RWPE2 (cell line): Measurements from ENCODE around the gene IGSF9B.

Source experiments
- ATAC-seq: fragments of 200-7000 bp; cut with Tn5 transposase; 3 replicates; pipeline ENCODE4 v1.9.1; 2021; ENCODE audit warnings: low read depth
- DNase-seq: peaks from one replicate; pipeline ENCODE4 v3.0.0-alpha.2; 2020; ENCODE audit warnings: low spot score
- H3K27ac ChIP-seq: fragments of 450-650 bp; 2 replicates; pipeline ENCODE4 v1.5.1; 2017; ENCODE audit warnings: mild to moderate bottlenecking; ENCODE audit not compliant: poor library complexity, severe bottlenecking
- H3K27me3 ChIP-seq: fragments of 250-450 bp; sonication (Bioruptor Pico); 2 replicates; pipeline ENCODE4 v1.5.1; 2021; ENCODE audit warnings: mild to moderate bottlenecking, moderate library complexity; ENCODE audit not compliant: insufficient read depth, poor library complexity, severe bottlenecking
- H3K36me3 ChIP-seq: fragments of 250-450 bp; sonication (Bioruptor Pico); 2 replicates; pipeline ENCODE4 v1.5.1; 2020; ENCODE audit warnings: low read depth, mild to moderate bottlenecking, moderate library complexity
- H3K4me1 ChIP-seq: fragments of 250-450 bp; sonication (Bioruptor Pico); 2 replicates; pipeline ENCODE4 v1.5.1; 2021; ENCODE audit warnings: mild to moderate bottlenecking, moderate library complexity; ENCODE audit not compliant: insufficient read depth, poor library complexity, severe bottlenecking
- H3K4me3 ChIP-seq: fragments of 250-450 bp; sonication (Bioruptor Pico); 2 replicates; pipeline ENCODE4 v1.5.1; 2021; ENCODE audit warnings: mild to moderate bottlenecking, moderate library complexity; ENCODE audit not compliant: severe bottlenecking
- H3K9me3 ChIP-seq: fragments of 250-450 bp; sonication (Bioruptor Pico); 2 replicates; pipeline ENCODE4 v1.5.1; 2021; ENCODE audit warnings: mild to moderate bottlenecking, moderate library complexity; ENCODE audit not compliant: severe bottlenecking
- TF ChIP-seq, protein P1 (sequence below): fragments of 450-650 bp; IDR thresholded peaks from one replicate; pipeline ENCODE4 v1.5.1; 2017; ENCODE audit warnings: mild to moderate bottlenecking, moderate library complexity; ENCODE audit not compliant: poor library complexity, severe bottlenecking

Gene IGSF9B

DNA sequence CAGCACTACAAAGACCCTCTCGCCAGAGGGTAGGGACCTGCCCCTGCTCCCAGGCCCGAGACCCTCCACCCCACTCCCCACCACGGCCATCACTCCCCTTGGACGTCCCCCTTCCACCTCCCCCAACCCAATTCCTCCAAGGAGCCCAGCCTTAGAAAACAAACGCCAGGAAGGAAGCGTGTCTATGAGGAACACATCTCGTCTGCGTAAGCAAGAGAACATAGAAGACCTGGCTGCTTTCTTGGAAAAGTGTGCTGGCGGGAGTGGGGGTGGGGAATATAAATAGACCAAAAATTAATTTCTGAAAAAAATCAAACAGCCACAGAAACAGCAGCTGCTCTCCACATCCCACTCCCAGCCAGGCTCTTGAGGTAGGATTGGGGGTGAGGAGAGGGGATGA lies 23.9 kb upstream of the IGSF9B start:
- Histone ChIP-seq H3K4me1 (no peaks in the 10 kb centered on the region), H3K9me3 (no peaks in the 10 kb centered on the region), H3K4me3 (no peak overlapping the region), H3K27ac (no peak overlapping the region), H3K36me3 (no peaks in the 10 kb centered on the region), H3K27me3 (peaks cover 14% of the 10 kb centered on the region)
- TF ChIP-seq, protein P1, sequence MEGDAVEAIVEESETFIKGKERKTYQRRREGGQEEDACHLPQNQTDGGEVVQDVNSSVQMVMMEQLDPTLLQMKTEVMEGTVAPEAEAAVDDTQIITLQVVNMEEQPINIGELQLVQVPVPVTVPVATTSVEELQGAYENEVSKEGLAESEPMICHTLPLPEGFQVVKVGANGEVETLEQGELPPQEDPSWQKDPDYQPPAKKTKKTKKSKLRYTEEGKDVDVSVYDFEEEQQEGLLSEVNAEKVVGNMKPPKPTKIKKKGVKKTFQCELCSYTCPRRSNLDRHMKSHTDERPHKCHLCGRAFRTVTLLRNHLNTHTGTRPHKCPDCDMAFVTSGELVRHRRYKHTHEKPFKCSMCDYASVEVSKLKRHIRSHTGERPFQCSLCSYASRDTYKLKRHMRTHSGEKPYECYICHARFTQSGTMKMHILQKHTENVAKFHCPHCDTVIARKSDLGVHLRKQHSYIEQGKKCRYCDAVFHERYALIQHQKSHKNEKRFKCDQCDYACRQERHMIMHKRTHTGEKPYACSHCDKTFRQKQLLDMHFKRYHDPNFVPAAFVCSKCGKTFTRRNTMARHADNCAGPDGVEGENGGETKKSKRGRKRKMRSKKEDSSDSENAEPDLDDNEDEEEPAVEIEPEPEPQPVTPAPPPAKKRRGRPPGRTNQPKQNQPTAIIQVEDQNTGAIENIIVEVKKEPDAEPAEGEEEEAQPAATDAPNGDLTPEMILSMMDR: no peak
- ATAC-seq (no peak), DNase-seq (no peak)

- peaks cover 15% of the 10 kb centered on the region for H3K27me3 ChIP-seq
Observed at GRCh38 chr11:133978794-133979193, 22.0 kb upstream of the IGSF9B start.

DNA sequence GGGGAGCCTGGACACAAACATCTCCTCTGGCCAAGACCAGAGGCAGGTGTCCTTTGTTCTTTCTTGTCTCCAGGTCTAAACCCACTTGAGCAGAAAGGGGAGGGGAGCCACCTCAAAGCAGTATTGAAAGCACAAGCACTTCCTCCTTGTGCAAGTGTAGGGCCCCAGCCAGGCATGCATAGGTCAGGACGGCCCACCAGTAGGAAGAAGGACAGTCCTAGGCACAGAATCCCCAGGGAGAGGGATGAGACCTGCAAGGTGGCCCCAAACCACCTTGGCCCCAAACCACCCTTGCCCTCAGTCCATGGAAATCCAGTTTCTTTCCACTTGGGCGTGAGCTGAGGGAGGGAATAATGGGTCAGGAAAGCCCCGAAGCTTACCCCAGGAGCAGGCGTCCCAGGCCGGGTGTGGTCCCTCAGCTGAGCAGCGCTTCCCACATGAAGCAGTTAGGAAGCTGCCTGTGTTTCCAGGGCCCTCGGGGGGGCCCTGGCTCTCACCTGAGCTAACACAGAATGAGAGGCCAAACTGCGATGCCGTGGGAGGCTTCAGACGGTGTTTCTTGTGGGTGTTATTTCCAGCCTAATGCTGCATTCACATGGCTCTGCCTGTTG lies 20.4 kb upstream of the IGSF9B start:
- DNase-seq (no peak), ATAC-seq (no peak)
- Histone ChIP-seq H3K36me3 (no peaks in the 10 kb centered on the region), H3K4me1 (no peaks in the 10 kb centered on the region), H3K27ac (no peak overlapping the region), H3K27me3 (peaks cover 9% of the 10 kb centered on the region), H3K4me3 (no peak overlapping the region), H3K9me3 (no peaks in the 10 kb centered on the region)
- TF ChIP-seq, protein P1: no peak

More at GRCh38 chr11:133978794-133979193, 22.0 kb upstream of the IGSF9B start:
- Histone ChIP-seq H3K27ac (no peak overlapping the region), H3K4me1 (no peaks in the 10 kb centered on the region), H3K9me3 (no peaks in the 10 kb centered on the region), H3K4me3 (no peak overlapping the region), H3K36me3 (no peaks in the 10 kb centered on the region)
- ATAC-seq (peak; percentile 30; the same call in 1 of the 3 replicates), DNase-seq (no peak)
- TF ChIP-seq, protein P1: no peak

- peaks cover 9% of the 10 kb centered on the region for H3K27me3 ChIP-seq
- H3K4me3 ChIP-seq: no peak overlapping the region
- no peaks in the 10 kb centered on the region for H3K9me3 ChIP-seq
- ATAC-seq (no peak), DNase-seq (no peak)
- H3K27ac ChIP-seq: no peak overlapping the region
- TF ChIP-seq, protein P1: no peak
- no peaks in the 10 kb centered on the region for H3K4me1 ChIP-seq
- no peaks in the 10 kb centered on the region for H3K36me3 ChIP-seq
Observed at GRCh38 chr11:133975488-133975849, 18.7 kb upstream of the IGSF9B start.

DNA sequence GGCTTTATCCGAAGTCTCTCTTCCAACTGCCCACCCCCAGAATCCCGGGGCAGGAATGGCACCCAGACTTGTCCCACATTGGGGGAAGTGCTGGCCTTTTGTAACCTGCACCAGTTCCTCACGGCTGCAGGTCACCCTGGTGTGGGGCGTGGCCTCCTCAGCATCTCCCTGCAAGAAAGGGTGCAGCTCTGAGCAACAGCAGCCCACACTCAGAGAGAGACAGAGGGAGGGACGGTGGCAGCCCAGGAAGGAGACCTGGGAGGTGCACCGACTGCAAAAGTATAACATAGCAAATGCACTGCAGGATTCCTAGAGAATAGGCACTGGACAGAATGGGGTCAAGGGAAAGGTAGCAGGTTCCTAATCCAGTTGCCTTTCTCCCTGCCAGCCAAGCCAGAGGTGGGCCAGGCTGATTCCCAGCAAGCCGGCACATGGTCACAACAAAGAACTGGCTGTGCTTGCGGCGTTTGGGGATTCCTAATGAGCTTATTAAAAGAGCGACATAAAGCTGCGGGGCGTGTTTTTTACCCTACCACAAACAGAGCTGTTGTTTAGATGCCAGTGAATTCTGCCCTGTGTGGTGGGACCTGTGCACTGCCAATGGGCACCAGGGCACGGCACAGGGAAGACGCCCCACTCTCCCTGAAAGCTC lies 18.2 kb upstream of the IGSF9B start:
- no peaks in the 10 kb centered on the region for H3K9me3 ChIP-seq
- no peaks in the 10 kb centered on the region for H3K36me3 ChIP-seq
- TF ChIP-seq, protein P1: no peak
- ATAC-seq (no peak), DNase-seq (no peak)
- H3K27me3 ChIP-seq: peaks cover 9% of the 10 kb centered on the region
- H3K27ac ChIP-seq: no peak overlapping the region
- no peak overlapping the region for H3K4me3 ChIP-seq
- H3K4me1 ChIP-seq: no peaks in the 10 kb centered on the region
